Measurements from ENCODE around the gene ABI2.

Gene ABI2

GRCh38 chr2:203455209-203455608 is 127.0 kb downstream of the ABI2 start:
- Histone ChIP-seq H3K36me3 (ENCODE audit: insufficient read depth, low read length) (no peaks in the 10 kb centered on the region), H3K9ac (ENCODE audit: low read length) (no peak overlapping the region), H3K9me2 (ENCODE audit: low read depth, low read length) (no peaks in the 10 kb centered on the region), H3K4me1 (ENCODE audit: insufficient read depth, low read length, severe bottlenecking) (peaks cover 3% of the 10 kb centered on the region), H4K20me1 (ENCODE audit: insufficient read depth, low read length) (no peaks in the 10 kb centered on the region), H3K27me3 (ENCODE audit: insufficient read depth, low read length) (no peaks in the 10 kb centered on the region), H3K79me2 (ENCODE audit: insufficient read depth, low read length) (no peaks in the 10 kb centered on the region), H3K4me2 (ENCODE audit: low read length) (no peak overlapping the region), H3K9me3 (ENCODE audit: low read length) (no peaks in the 10 kb centered on the region), H3K4me3 (ENCODE audit: low read depth, low read length, poor library complexity, severe bottlenecking) (no peak overlapping the region), H3F3A (ENCODE audit: insufficient read depth, low read length) (no peaks in the 10 kb centered on the region), H2AFZ (ENCODE audit: low read length) (no peak overlapping the region), H3K27ac (ENCODE audit: low read depth, low read length, poor library complexity, severe bottlenecking) (no peak overlapping the region)
- no peak for TF ChIP-seq CTCF (IDR thresholded peaks at IDR 0.05; ENCODE audit: low read length)
- TF ChIP-seq EZH2 (IDR thresholded peaks at IDR 0.05; ENCODE audit: borderline replicate concordance, low read length) = no peak

GRCh38 chr2:203461746-203462145 is 133.6 kb downstream of the ABI2 start:
- H3K27ac ChIP-seq (ENCODE audit: low read depth, low read length, poor library complexity, severe bottlenecking) = no peak overlapping the region
- no peaks in the 10 kb centered on the region for H3K9me2 ChIP-seq (ENCODE audit: low read depth, low read length)
- TF ChIP-seq CTCF (IDR thresholded peaks at IDR 0.05; ENCODE audit: low read length) (no peak), EZH2 (IDR thresholded peaks at IDR 0.05; ENCODE audit: borderline replicate concordance, low read length) (no peak)
- no peaks in the 10 kb centered on the region; the same call in 1 of the 2 replicates for H3K27me3 ChIP-seq (ENCODE audit: insufficient read depth, low read length)
- no peaks in the 10 kb centered on the region for H3K4me1 ChIP-seq (ENCODE audit: insufficient read depth, low read length, severe bottlenecking)
- no peaks in the 10 kb centered on the region for H3F3A ChIP-seq (ENCODE audit: insufficient read depth, low read length)
- no peaks in the 10 kb centered on the region for H4K20me1 ChIP-seq (ENCODE audit: insufficient read depth, low read length)
- H3K9me3 ChIP-seq (ENCODE audit: low read length) = no peaks in the 10 kb centered on the region
- no peak overlapping the region for H3K9ac ChIP-seq (ENCODE audit: low read length)
- no peaks in the 10 kb centered on the region for H3K79me2 ChIP-seq (ENCODE audit: insufficient read depth, low read length)
- no peak overlapping the region for H3K4me2 ChIP-seq (ENCODE audit: low read length)
- H3K36me3 ChIP-seq (ENCODE audit: insufficient read depth, low read length) = no peaks in the 10 kb centered on the region
- no peak overlapping the region for H3K4me3 ChIP-seq (ENCODE audit: low read depth, low read length, poor library complexity, severe bottlenecking)
- H2AFZ ChIP-seq (ENCODE audit: low read length) = no peak overlapping the region

- Histone ChIP-seq H3F3A (ENCODE audit: insufficient read depth, low read length) (no peaks in the 10 kb centered on the region), H2AFZ (ENCODE audit: low read length) (no peak overlapping the region), H3K4me3 (ENCODE audit: low read depth, low read length, poor library complexity, severe bottlenecking) (no peak overlapping the region), H3K9me2 (ENCODE audit: low read depth, low read length) (no peaks in the 10 kb centered on the region), H3K79me2 (ENCODE audit: insufficient read depth, low read length) (no peaks in the 10 kb centered on the region), H3K4me2 (ENCODE audit: low read length) (no peak overlapping the region), H3K9ac (ENCODE audit: low read length) (no peak overlapping the region), H3K27me3 (ENCODE audit: insufficient read depth, low read length) (no peaks in the 10 kb centered on the region; the same call in 1 of the 2 replicates), H3K9me3 (ENCODE audit: low read length) (no peaks in the 10 kb centered on the region), H4K20me1 (ENCODE audit: insufficient read depth, low read length) (no peaks in the 10 kb centered on the region), H3K4me1 (ENCODE audit: insufficient read depth, low read length, severe bottlenecking) (no peaks in the 10 kb centered on the region), H3K27ac (ENCODE audit: low read depth, low read length, poor library complexity, severe bottlenecking) (no peak overlapping the region), H3K36me3 (ENCODE audit: insufficient read depth, low read length) (no peaks in the 10 kb centered on the region)
- TF ChIP-seq CTCF (IDR thresholded peaks at IDR 0.05; ENCODE audit: low read length) (no peak), EZH2 (IDR thresholded peaks at IDR 0.05; ENCODE audit: borderline replicate concordance, low read length) (no peak)
Measured at GRCh38 chr2:203462308-203462707, 134.1 kb downstream of the ABI2 start.

Data from OCI-LY1 (cell line).